Activated naive CD4-positive, alpha-beta T cell treated with Interleukin-2 at 50 U/mL for 16 hours (primary cell): ENCODE data around the gene TTLL11.

Source experiments
- DNase-seq: peaks from one replicate; pipeline ENCODE4 v3.0.0-alpha.2; 2020

The TTLL11 gene

GRCh38 chr9:121780177-121781040 lies 312.7 kb downstream of the TTLL11 start:
- no peak for DNase-seq

- no peak for DNase-seq
Observed at GRCh38 chr9:121779381-121780117, 313.6 kb downstream of the TTLL11 start.

DNA sequence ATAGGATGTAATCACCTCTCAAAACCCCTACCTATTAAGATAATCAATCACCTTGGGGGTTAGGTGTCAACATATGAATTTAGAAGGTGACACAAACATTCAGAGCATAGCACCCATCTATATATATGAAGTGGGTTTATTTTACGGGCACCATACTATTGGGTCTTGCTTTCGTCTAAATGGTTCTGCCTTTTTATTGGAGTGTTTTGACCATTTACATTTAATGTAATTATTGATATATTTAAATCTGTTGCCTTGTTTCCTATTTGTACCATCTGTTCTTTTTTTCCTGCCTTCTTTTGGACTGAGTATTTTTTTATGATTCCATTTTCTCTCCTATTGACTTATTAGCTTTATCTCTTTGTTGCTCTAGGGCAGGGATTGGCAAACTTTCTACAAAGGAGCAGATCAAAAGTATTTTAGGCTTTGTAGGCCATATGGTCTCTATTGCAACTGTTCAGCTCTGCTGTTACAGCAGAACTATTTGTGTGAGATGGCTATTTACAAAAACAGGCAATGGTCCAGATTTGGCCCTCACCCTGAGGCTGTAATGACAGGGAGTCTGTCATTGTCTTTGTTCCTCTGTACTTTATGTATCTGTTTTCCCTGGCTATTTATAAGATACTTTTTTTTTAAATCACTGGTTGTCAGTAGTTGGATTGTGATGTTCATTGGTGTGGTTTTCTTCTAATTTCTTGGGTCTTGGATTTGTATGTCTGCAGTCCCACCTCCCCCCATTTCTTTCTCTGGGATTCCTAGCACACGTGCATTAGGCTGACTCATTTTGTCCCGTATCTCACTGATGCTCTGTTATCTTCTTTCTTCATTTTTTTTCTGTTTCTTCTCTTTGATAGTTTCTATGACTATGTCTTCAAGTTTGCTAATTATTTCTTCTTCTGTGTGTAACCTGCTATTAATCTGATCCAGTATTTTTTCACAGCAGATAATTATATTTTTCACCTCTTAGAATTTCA lies 314.6 kb downstream of the TTLL11 start:
- no peak for DNase-seq

GRCh38 chr9:121776739-121777637 lies 316.1 kb downstream of the TTLL11 start:
- DNase-seq: no peak

- DNase-seq: no peak
Observed at GRCh38 chr9:121776001-121776738, 316.9 kb downstream of the TTLL11 start.

DNA sequence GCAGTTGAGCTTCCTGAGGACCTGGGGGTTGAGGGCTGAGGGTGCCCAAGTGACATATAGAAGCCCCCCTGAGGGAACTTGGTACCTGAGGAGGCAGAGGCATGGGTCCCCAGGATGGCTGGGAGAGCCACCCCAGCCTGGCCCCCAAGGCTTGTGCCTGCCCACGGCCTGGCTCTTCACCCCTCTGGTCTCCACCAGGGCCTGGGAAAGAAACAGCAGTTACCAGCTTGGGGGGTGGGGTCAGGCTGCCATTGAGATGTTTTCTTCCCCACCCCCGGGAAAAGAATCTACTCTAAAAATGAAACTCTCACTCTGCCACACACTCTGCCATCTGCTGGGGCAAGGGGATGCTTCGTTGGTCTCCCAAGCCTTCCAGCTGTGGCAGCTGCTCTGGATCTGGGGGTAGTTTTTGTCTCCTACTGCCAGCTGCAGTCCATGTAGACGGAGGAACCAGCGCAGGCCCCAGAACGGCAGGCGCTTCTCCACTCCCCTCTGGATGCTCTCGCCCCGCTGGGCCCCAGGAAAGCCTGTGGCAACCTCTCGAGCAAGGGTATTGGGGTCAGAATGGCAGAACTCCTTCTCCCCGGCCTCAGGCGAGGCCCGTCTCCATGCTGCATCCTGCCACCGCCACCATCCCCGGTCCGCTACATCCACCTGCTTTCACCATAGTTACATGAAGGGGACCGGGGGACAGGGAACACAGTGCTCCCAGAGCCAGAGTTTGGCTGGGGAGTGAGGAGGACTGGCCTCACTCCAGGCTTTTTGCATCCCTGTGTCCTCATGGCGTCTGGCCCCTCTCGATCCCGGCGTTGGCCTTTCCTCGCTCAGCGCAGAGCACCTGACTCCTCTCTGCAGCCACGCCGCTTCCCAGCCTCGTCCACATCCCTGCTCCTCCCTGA lies 318.1 kb downstream of the TTLL11 start:
- no peak for DNase-seq

DNA sequence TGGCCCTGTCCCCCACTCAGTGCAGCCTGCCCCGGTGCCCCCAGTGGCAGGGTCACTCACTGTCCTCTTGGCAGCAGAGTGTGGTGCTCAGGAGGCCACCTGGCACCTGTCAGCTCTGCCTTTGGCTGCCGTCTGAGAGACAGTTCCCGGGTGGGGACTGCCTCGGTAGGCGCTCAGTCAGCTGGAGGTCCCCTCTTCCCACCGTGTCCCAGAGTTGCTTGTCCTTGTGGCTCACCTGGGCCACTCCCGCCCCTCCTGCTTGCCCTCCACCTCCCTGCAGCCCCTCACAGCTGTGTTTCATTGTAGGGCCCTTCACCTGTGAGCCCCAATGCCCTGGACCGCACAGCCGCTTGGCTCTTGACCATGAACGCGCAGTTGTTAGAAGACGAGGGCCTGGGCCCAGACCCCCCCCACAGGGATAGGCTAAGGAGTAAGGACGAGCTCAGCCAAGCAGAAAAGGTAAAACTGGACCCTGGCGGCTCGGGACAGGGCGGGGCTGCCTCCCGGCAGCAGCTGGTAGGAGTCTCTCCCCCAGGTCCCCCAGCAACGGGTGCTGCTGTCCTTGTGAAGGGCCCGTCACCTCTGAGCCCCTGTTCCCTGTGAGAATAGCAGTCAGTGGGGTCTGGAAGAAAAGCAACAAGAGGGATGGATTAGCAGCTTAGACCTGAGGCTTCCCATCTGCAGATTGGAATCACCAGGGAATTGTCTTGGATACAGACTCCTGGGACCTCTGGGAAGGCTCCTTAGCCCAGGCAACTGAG lies 319.0 kb downstream of the TTLL11 start:
- no peak for DNase-seq

GRCh38 chr9:121773286-121773953 lies 319.7 kb downstream of the TTLL11 start:
- no peak for DNase-seq

- no peak for DNase-seq
Observed at GRCh38 chr9:121772600-121773285, 320.4 kb downstream of the TTLL11 start.
